HG02973 (cell line): Measurements from ENCODE around the gene AGAP1.
"Not testable (repeated sequence)": the region's sequence is repeated elsewhere in the genome, so short reads cannot be mapped to it uniquely, and the experiment has no call there.

Experiments used
- ATAC-seq: cut with Tn5 transposase; IDR thresholded peaks from one replicate; pipeline ENCODE4 v1.9.1; 2021; ENCODE audit warnings: moderate library complexity; ENCODE audit not compliant: unreplicated experiment

AGAP1 gene

GRCh38 chr2:236073246-236073645 is 579.4 kb downstream of the AGAP1 start:
- ATAC-seq: no peak

- no peak for ATAC-seq
Measured at GRCh38 chr2:236073867-236074655, 580.2 kb downstream of the AGAP1 start.

- ATAC-seq: no peak
Measured at GRCh38 chr2:236075802-236076201, 582.0 kb downstream of the AGAP1 start.

GRCh38 chr2:236078297-236079255 is 584.7 kb downstream of the AGAP1 start:
- ATAC-seq: no peak

GRCh38 chr2:236080412-236080811 is 586.6 kb downstream of the AGAP1 start:
- ATAC-seq: no peak

- ATAC-seq: no peak
Measured at GRCh38 chr2:236081171-236081570, 587.3 kb downstream of the AGAP1 start.

GRCh38 chr2:236082061-236082460 is 588.2 kb downstream of the AGAP1 start:
- no peak for ATAC-seq

GRCh38 chr2:236083934-236084333 is 590.1 kb downstream of the AGAP1 start:
- ATAC-seq: no peak

- no peak for ATAC-seq
Measured at GRCh38 chr2:236085211-236085610, 591.4 kb downstream of the AGAP1 start.

- no peak for ATAC-seq
Measured at GRCh38 chr2:236085647-236086046, 591.8 kb downstream of the AGAP1 start.

- ATAC-seq: no peak
Measured at GRCh38 chr2:236086403-236086970, 592.6 kb downstream of the AGAP1 start.

- no peak for ATAC-seq
Measured at GRCh38 chr2:236086971-236087465, 593.2 kb downstream of the AGAP1 start.

GRCh38 chr2:236088368-236089057 is 594.7 kb downstream of the AGAP1 start:
- no peak for ATAC-seq

- ATAC-seq: no peak
Measured at GRCh38 chr2:236089271-236090026, 595.6 kb downstream of the AGAP1 start.

- ATAC-seq: no peak
Measured at GRCh38 chr2:236090027-236090382, 596.2 kb downstream of the AGAP1 start.

- not testable (repeated sequence) for ATAC-seq
Measured at GRCh38 chr2:236090826-236091225, 597.0 kb downstream of the AGAP1 start.

GRCh38 chr2:236092714-236093113 is 598.9 kb downstream of the AGAP1 start:
- no peak for ATAC-seq

GRCh38 chr2:236093134-236093533 is 599.3 kb downstream of the AGAP1 start:
- ATAC-seq: no peak

- no peak for ATAC-seq
Measured at GRCh38 chr2:236095504-236095903, 601.7 kb downstream of the AGAP1 start.

GRCh38 chr2:236101311-236101950 is 607.6 kb downstream of the AGAP1 start:
- no peak for ATAC-seq
